ENCODE data around the gene RABGAP1L. TPM values are rescaled to one million over a fixed set of nuclear protein-coding genes. Genes with fewer than 3 reads are reported as not detected.

Gene RABGAP1L
- total and polyA plus RNA-seq, 2 of the 8 experiments (the other 6 are each of a cell fraction or from before 2014, with no cell fraction given), result 33.3 to 156 TPM

- no peak overlapping the region for H3K23ac ChIP-seq (ENCODE audit: insufficient read length)
- no peak overlapping the region for H3K27ac ChIP-seq (ENCODE audit: low read depth, low read length)
- peaks cover 4% of the 10 kb centered on the region; the same call in 1 of the 2 replicates for H3K23me2 ChIP-seq (ENCODE audit: low read depth, low read length)
- no peak overlapping the region for H3K4ac ChIP-seq (replicated peaks; ENCODE audit: insufficient read length, low read depth, low read length)
- no peaks in the 10 kb centered on the region for H3K79me1 ChIP-seq (ENCODE audit: low read depth, low read length)
- no peak overlapping the region for H4K8ac ChIP-seq (ENCODE audit: extremely low read depth, insufficient read depth, low read length)
- H3K4me1 ChIP-seq (replicated peaks in 1 of 4; ENCODE audit: control insufficient read depth in 3 of 4, insufficient read depth in 4 of 4, low read length in 3 of 4), result no peaks in the 10 kb centered on the region
- H3K9me3 ChIP-seq (ENCODE audit: insufficient read depth in 2 of 2, low read depth in 1 of 2, low read length in 1 of 2), result no peaks in the 10 kb centered on the region; a peak in 1 of 4 replicates
- H4K91ac ChIP-seq (replicated peaks; ENCODE audit: insufficient read length, low read length), result no peak overlapping the region
- H2AK5ac ChIP-seq (ENCODE audit: low read depth, low read length), result no peak overlapping the region
- no peak overlapping the region for H3K4me3 ChIP-seq (ENCODE audit: extremely low read depth in 1 of 4, insufficient read depth in 2 of 4, low read depth in 3 of 4, low read length in 4 of 4)
- FAIRE-seq (no peak), DNase-seq (ENCODE audit: low read depth in 1 of 2, low spot score in 2 of 2) (no peak)
- no peak overlapping the region for H3K4me2 ChIP-seq (ENCODE audit: insufficient read depth in 1 of 2, low read depth in 2 of 2, low read length in 2 of 2)
- WGBS, 2 experiments (ENCODE audit: extremely low coverage in 1 of 2, insufficient coverage in 1 of 2, insufficient read length in 1 of 2, insufficient replicate concordance in 2 of 2, low coverage in 1 of 2, low lambda C conversion rate in 2 of 2, missing lambda C conversion rate in 1 of 2), result 93 to 100% methylated on average over 1 to 4 of the region's 4 CpGs
- no peak overlapping the region for H2AFZ ChIP-seq (ENCODE audit: low read length)
- H3K79me2 ChIP-seq (ENCODE audit: control insufficient read depth in 1 of 2, insufficient read depth in 2 of 2, low read length in 2 of 2), result no peaks in the 10 kb centered on the region
- H2BK15ac ChIP-seq (ENCODE audit: low read length), result no peak overlapping the region
- no peak overlapping the region for H2BK120ac ChIP-seq (replicated peaks; ENCODE audit: low read depth, low read length)
- no peak overlapping the region for H2BK12ac ChIP-seq (ENCODE audit: low read depth, low read length)
- no peaks in the 10 kb centered on the region for H3K27me3 ChIP-seq (replicated peaks in 1 of 4; ENCODE audit: control insufficient read depth in 3 of 4, extremely low read depth in 1 of 4, insufficient read depth in 3 of 4, low read length in 3 of 4)
- ChIA-PET CTCF (ENCODE audit: partially characterized antibody) (interaction anchor here (0.9 kb wide), 1 partner anchor 225 kb away, joined by 3 read pairs; no protein-coding TSS in a partner anchor), POLR2A (ENCODE audit: partially characterized antibody) (no interaction called here)
- no peak overlapping the region for H2BK20ac ChIP-seq (ENCODE audit: low read length)
- no peak overlapping the region for H3K14ac ChIP-seq (ENCODE audit: insufficient read length)
- H4K5ac ChIP-seq (ENCODE audit: insufficient read length, low read depth, low read length), result no peak overlapping the region
- H3K56ac ChIP-seq (replicated peaks; ENCODE audit: insufficient read length, low read depth, low read length), result no peak overlapping the region
- 0 out of 2 replicates have a peak overlapping the region, but pooled peaks have one; percentile 32 for H3K18ac ChIP-seq (ENCODE audit: extremely low read depth, low read length)
- H3K9ac ChIP-seq (replicated peaks in 1 of 4; ENCODE audit: extremely low read depth in 1 of 4, low read depth in 3 of 4, low read length in 3 of 4), result no peak overlapping the region
- H2BK5ac ChIP-seq (ENCODE audit: low read depth, low read length), result no peak overlapping the region
- H3K36me3 ChIP-seq (ENCODE audit: control insufficient read depth in 2 of 4, insufficient read depth in 4 of 4, low read length in 3 of 4), result no peaks in the 10 kb centered on the region
- H4K20me1 ChIP-seq (replicated peaks in 1 of 2; ENCODE audit: control insufficient read depth in 1 of 2, insufficient read depth in 2 of 2, low read length in 2 of 2), result no peaks in the 10 kb centered on the region
- no peak for TF ChIP-seq NANOG (IDR thresholded peaks at IDR 0.05; ENCODE audit: insufficient read depth, low read depth, low read length, poor library complexity, severe bottlenecking)
- no peak for TF ChIP-seq TAF7 (optimal IDR thresholded peaks at IDR 0.05; ENCODE audit: borderline replicate concordance, low read depth, low read length)
- TF ChIP-seq EP300 (IDR thresholded peaks at IDR 0.05; ENCODE audit: borderline replicate concordance in 1 of 2, low read depth in 2 of 2, low read length in 2 of 2), result no peak
- TF ChIP-seq TBP (IDR thresholded peaks at IDR 0.05; ENCODE audit: low read depth, low read length), result no peak
- no peak for TF ChIP-seq GABPA (IDR thresholded peaks at IDR 0.05; ENCODE audit: borderline replicate concordance, insufficient read depth, low read length)
- no peak for TF ChIP-seq JUN (IDR thresholded peaks at IDR 0.05; ENCODE audit: low read depth, low read length)
- TF ChIP-seq SIN3A (conservative IDR thresholded peaks at IDR 0.05 in 1 of 2, IDR thresholded peaks at IDR 0.05 in 1 of 2; ENCODE audit: low read depth in 1 of 2, low read length in 2 of 2), result no peak
- TF ChIP-seq YY1 (IDR thresholded peaks at IDR 0.05; ENCODE audit: low read depth, low read length), result no peak
- no peak for TF ChIP-seq SP2 (IDR thresholded peaks at IDR 0.05; ENCODE audit: low read length)
- no peak for TF ChIP-seq CHD1 (IDR thresholded peaks at IDR 0.05; ENCODE audit: low read depth, low read length)
- TF ChIP-seq SRF (IDR thresholded peaks at IDR 0.05; ENCODE audit: low read depth, low read length), result no peak
- TF ChIP-seq SP4 (IDR thresholded peaks at IDR 0.05; ENCODE audit: low read length), result no peak
- TF ChIP-seq CTBP2 (IDR thresholded peaks at IDR 0.05; ENCODE audit: borderline replicate concordance, insufficient read depth, insufficient read length, low read length), result no peak
Observed at GRCh38 chr1:174761901-174762585, 602.7 kb downstream of the RABGAP1L start.

Data from H1 (cell line).